ENCODE data around the gene PTPN14.

Gene PTPN14

DNA sequence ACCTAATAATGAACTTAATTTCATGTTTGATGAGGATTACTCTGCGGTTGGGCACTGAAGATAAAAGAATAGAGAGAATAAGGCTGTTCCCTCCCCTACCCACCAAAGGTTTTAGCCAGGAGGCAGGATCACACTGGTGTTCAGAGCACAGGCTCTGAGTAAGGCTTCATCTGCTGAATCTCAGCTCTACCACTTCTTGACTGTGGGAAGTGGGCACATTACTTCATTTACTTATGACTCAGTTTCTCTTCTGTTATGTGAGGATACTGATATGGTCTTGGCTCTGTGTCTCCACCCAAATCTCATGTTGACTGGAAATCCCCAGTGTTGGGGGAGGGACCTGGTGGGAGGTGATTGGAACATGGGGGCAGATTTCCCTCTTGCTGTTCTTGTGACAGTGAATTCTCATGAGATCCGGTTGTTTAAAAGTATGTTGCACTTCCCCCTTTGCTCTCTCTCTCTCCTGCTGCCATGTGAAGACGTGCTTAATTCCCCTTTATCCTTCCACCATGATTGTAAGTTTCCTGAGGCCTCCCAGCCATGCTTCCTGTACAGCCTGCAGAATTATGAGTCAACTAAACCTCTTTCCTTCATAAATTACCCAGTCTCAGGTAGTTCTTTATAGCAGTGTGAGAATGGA is 190.8 kb downstream of the PTPN14 start:
- no peak overlapping the region for H3K4me3 ChIP-seq (ENCODE audit: low read depth, low read length)
- no peak for TF ChIP-seq MYC (IDR thresholded peaks at IDR 0.05; ENCODE audit: low read depth, low read length)
- no peak for TF ChIP-seq MAX (IDR thresholded peaks at IDR 0.05; ENCODE audit: low read depth, low read length)
- TF ChIP-seq POLR2A (IDR thresholded peaks at IDR 0.05; ENCODE audit: extremely low read depth, insufficient read length): no peak
- TF ChIP-seq, protein P1, sequence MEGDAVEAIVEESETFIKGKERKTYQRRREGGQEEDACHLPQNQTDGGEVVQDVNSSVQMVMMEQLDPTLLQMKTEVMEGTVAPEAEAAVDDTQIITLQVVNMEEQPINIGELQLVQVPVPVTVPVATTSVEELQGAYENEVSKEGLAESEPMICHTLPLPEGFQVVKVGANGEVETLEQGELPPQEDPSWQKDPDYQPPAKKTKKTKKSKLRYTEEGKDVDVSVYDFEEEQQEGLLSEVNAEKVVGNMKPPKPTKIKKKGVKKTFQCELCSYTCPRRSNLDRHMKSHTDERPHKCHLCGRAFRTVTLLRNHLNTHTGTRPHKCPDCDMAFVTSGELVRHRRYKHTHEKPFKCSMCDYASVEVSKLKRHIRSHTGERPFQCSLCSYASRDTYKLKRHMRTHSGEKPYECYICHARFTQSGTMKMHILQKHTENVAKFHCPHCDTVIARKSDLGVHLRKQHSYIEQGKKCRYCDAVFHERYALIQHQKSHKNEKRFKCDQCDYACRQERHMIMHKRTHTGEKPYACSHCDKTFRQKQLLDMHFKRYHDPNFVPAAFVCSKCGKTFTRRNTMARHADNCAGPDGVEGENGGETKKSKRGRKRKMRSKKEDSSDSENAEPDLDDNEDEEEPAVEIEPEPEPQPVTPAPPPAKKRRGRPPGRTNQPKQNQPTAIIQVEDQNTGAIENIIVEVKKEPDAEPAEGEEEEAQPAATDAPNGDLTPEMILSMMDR (IDR thresholded peaks at IDR 0.05; ENCODE audit: low read depth, low read length): no peak
- DNase-seq (ENCODE audit: low read depth): peak; percentile 32

GRCh38 chr1:214360116-214360515 is 191.3 kb downstream of the PTPN14 start:
- H3K4me3 ChIP-seq (ENCODE audit: low read depth, low read length): no peak overlapping the region
- TF ChIP-seq, protein P1 (IDR thresholded peaks at IDR 0.05; ENCODE audit: low read depth, low read length): no peak
- no peak for TF ChIP-seq MAX (IDR thresholded peaks at IDR 0.05; ENCODE audit: low read depth, low read length)
- TF ChIP-seq MYC (IDR thresholded peaks at IDR 0.05; ENCODE audit: low read depth, low read length): no peak
- no peak for TF ChIP-seq POLR2A (IDR thresholded peaks at IDR 0.05; ENCODE audit: extremely low read depth, insufficient read length)
- no peak for DNase-seq (ENCODE audit: low read depth)

GRCh38 chr1:214354440-214355148 is 196.8 kb downstream of the PTPN14 start:
- no peak overlapping the region for H3K4me3 ChIP-seq (ENCODE audit: low read depth, low read length)
- TF ChIP-seq MYC (IDR thresholded peaks at IDR 0.05; ENCODE audit: low read depth, low read length) (no peak), POLR2A (IDR thresholded peaks at IDR 0.05; ENCODE audit: extremely low read depth, insufficient read length) (no peak), MAX (IDR thresholded peaks at IDR 0.05; ENCODE audit: low read depth, low read length) (no peak)
- TF ChIP-seq, protein P1 (IDR thresholded peaks at IDR 0.05; ENCODE audit: low read depth, low read length): no peak
- no peak for DNase-seq (ENCODE audit: low read depth)

- DNase-seq (ENCODE audit: low read depth): no peak
- TF ChIP-seq POLR2A (IDR thresholded peaks at IDR 0.05; ENCODE audit: extremely low read depth, insufficient read length): no peak
- no peak for TF ChIP-seq MYC (IDR thresholded peaks at IDR 0.05; ENCODE audit: low read depth, low read length)
- TF ChIP-seq, protein P1 (IDR thresholded peaks at IDR 0.05; ENCODE audit: low read depth, low read length): no peak
- TF ChIP-seq MAX (IDR thresholded peaks at IDR 0.05; ENCODE audit: low read depth, low read length): no peak
- no peak overlapping the region for H3K4me3 ChIP-seq (ENCODE audit: low read depth, low read length)
These were observed 198.6 kb downstream of the PTPN14 start for GRCh38 chr1:214352838-214353237.

DNA sequence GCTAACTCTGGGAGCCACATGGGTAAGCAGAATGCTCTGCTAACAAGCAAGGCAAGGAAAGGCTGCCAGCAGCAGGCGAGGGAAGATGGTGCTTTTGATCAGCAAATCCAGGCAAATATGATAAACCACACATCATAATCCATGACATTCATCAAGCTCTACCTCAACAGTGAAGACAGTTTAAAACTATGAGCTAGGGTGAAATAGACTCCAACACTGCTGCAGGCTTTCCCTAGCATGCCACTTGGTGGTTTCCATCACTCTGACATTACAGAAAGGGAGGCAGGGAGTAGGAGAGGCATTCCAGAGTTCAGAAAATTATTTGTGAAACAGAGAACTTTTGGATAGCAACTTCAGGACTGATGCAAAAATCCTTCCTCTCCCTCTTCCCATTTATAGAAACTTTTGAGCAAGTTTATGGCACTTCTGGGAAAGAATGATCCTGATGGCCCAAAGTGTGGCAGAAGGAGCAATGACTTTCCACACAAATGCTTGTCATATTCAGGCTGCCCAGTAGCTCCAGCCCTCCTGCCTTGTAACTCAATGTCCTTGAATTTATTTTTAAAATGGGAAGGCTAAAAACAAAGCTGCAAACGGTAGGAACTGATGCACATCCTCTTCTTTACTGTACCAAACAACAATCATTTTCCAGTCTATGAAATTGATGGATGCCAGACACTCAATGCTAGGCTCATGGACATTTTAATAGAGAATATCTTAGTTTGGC is 199.7 kb downstream of the PTPN14 start:
- no peak overlapping the region for H3K4me3 ChIP-seq (ENCODE audit: low read depth, low read length)
- TF ChIP-seq MAX (IDR thresholded peaks at IDR 0.05; ENCODE audit: low read depth, low read length): no peak
- no peak for TF ChIP-seq POLR2A (IDR thresholded peaks at IDR 0.05; ENCODE audit: extremely low read depth, insufficient read length)
- TF ChIP-seq, protein P1 (IDR thresholded peaks at IDR 0.05; ENCODE audit: low read depth, low read length): no peak
- no peak for TF ChIP-seq MYC (IDR thresholded peaks at IDR 0.05; ENCODE audit: low read depth, low read length)
- no peak for DNase-seq (ENCODE audit: low read depth)

Measured in NB4 (cell line).